GM12874 (cell line): Measurements from ENCODE around the gene FHL1.

ENCODE experiments used
- TF ChIP-seq, protein P1 (sequence below): IDR thresholded peaks from 2 replicates; pipeline ENCODE4 v1.5.1; 2011; ENCODE audit warnings: low read depth, mild to moderate bottlenecking, control low read depth, low read length, moderate library complexity; ENCODE audit not compliant: insufficient read depth

Gene FHL1

DNA sequence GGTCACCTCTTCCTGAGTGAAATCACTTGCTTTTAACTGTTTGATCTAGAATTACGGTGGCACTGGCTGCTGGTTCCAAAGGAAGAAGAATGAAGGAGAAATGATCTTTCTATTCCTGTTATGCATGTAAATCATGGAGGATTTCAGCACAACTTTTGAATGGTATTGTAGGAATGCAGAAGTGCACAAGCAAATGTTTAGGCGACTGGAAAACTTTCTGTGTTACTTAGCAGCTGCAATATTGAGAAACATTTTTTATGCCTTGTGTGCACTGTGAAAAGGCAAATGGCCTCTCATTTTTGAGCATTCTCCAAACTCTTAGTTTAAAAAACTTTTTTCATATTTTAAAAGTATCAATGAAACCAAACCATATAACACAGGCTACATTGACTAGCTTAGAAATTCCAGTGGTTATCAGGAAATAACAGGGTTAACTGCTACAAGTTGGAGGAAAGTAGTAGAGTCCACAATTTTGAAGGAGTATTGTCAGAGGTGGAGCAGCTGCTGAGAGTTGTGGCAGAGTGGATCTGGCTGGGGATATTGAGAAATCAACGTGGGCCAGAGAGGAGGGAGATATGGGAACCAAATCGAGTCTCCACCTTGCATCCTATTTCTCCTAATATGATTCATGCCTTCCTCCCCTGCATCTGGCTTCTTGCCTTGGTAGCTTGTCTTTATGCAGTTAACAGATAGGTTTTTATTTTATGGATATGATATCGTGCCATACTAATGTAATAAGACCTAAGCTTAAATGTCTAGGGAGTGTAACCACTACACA lies 32.0 kb upstream of the FHL1 start:
- TF ChIP-seq, protein P1, sequence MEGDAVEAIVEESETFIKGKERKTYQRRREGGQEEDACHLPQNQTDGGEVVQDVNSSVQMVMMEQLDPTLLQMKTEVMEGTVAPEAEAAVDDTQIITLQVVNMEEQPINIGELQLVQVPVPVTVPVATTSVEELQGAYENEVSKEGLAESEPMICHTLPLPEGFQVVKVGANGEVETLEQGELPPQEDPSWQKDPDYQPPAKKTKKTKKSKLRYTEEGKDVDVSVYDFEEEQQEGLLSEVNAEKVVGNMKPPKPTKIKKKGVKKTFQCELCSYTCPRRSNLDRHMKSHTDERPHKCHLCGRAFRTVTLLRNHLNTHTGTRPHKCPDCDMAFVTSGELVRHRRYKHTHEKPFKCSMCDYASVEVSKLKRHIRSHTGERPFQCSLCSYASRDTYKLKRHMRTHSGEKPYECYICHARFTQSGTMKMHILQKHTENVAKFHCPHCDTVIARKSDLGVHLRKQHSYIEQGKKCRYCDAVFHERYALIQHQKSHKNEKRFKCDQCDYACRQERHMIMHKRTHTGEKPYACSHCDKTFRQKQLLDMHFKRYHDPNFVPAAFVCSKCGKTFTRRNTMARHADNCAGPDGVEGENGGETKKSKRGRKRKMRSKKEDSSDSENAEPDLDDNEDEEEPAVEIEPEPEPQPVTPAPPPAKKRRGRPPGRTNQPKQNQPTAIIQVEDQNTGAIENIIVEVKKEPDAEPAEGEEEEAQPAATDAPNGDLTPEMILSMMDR = no peak

DNA sequence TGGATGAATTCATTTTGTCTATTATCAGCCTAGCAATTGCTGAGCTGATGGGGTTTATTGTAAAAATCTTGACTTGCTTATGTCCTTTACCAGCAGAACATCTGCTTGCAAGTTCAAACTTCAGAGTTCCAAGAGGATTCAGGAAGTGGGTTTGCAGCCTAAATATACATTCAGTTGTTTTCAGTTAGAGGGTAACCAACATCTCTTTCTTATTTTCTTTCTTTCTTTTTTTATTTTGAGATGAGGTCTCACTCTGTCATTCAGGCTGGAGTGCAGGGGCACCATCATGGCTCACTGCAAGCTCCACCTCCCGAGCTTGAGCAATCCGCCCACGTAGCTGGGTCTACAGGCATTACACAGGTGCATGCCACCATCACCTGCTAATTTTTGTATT lies 31.4 kb upstream of the FHL1 start:
- TF ChIP-seq, protein P1 = no peak

DNA sequence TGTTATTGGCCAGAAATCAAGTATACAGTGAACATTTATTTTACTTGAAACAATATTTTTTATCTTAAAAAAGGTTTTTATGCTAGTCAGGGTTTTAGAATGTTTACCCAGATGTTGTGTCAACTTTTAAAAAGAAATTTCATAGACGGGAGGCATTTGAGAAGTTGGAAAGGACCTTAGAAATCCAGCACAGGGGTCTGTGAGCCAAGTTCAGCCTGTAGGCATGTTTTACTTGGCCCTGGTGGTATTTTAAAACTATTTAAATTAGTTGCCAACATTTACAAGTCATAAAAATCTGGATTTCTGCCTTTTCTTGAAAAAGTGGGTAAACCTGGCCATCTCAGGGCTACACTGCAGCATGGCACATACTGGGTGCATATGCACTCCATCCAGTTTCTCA lies 25.5 kb upstream of the FHL1 start:
- TF ChIP-seq, protein P1 = no peak

DNA sequence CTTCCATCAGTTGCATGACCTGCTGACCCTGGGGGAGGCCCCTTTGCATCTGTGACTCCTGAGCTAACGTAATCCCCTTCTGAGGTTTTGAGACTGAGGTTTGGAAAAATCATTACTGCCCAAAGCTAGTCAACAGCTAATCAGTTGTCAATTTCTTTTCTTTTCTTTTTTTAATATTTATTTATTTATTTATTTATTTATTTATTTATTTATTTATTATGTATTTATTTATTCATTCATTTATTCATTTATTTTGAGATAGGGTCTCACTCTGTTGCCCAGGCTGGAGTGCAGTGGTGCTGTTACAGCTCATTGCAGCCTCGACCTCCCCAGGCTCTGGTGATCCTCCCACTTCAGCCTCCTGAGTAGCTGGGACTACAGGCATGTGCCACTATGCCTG lies 25.1 kb upstream of the FHL1 start:
- TF ChIP-seq, protein P1 = no peak

DNA sequence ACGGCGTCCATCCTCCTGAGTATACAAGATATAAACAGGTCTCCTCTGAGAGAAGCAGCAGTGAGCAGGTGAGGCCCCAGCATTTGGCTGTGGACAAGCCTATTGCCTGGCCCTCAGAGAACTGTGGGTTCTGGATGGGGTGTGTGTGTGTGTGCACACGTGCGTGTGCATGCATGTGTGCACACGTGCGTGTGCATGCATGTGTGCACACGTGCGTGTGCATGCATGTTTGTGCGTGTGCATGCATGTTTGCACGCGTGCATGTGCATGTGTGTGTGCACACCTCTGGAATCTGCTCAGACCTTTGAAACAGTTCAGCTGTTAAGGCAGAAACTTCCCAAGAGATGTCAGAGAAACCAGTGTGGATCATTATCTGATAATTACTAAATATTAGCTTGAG lies 22.2 kb upstream of the FHL1 start:
- TF ChIP-seq, protein P1 = no peak

DNA sequence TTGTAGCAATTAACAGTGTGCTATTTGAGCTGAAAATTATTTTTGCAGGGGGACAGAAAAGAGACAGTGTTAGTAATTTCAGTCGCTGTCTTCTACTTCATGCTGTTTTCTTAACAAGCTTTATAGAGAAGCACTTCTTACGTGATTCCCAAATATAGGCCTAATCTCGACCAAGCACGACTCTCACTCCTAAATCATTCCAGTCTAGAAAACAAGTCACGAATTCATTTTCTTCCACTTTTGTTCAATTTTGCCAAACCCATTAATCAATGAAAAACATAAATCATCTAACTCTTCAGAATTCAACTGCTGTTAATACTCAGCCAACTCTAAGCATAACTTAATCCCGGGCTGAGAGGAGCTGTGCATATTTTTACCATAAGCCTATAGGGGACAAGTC lies 21.0 kb upstream of the FHL1 start:
- TF ChIP-seq, protein P1 = no peak

DNA sequence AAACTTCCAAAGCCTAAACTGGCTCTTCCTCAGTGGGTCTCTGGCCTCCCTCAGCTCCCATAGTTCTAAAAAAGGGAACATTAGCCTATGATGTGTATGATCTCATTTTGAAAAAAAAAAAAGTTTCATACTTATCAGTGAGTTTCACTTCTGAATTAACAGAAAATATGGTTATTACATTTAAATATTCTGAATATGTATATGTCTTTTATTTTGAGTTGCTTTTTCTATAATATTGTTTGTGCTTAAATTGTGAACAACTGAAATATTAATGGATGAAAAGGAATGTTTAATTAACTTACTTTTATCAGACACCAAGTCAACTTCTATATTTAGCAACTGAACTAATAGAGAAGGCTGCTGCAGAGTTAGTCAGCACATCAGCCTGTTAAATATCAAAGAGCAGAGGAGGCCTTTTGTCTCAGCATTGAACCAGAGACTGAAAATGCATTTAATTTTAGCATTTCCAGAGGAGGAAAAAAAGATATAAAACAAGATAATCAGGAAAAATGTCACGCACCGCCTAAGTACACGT lies 20.4 kb upstream of the FHL1 start:
- TF ChIP-seq, protein P1 = no peak
